HepG2 (cell line): ENCODE data around the gene SESN3. TPM values are rescaled to one million over a fixed set of nuclear protein-coding genes. Genes with fewer than 3 reads are reported as not detected.

Source experiments
- ATAC-seq: fragments of 200-7000 bp; cut with Tn5 transposase; 3 replicates; pipeline ENCODE4 v1.9.1; 2020; ENCODE audit warnings: mild to moderate bottlenecking, moderate library complexity
- BruUV-seq: library from RNA; stranded (reverse); fragments of 400-500 nt; replicated peaks from 2 replicates; lab custom pipeline; 2021; lab: Mats Ljungman, UMichigan
- CTCF ChIA-PET: fragments of 300-600 bp; formaldehyde crosslinking; extraction: SDS; loops from one replicate; lab custom pipeline; 2021; ENCODE audit warnings: low total read pairs, inconsistent platforms, low intra/inter-chr PET ratio; lab: Yijun Ruan, JAX
- POLR2A ChIA-PET: fragments of 350-600 bp; sonication (Branson Sonifier 250); formaldehyde crosslinking; loops from one replicate; lab custom pipeline; 2020; ENCODE audit warnings: antibody characterized with exemption, inconsistent platforms; lab: Yijun Ruan, JAX
- DNase-seq: peaks from one replicate; pipeline ENCODE4 v3.0.0-alpha.2; 2015; ENCODE audit warnings: low spot score
- FAIRE-seq: peaks from 3 replicates; lab custom pipeline; 2011; peaks lifted over from hg19 to GRCh38; lab: Jason Lieb, UNC
- H2AFZ ChIP-seq: one replicate; pipeline ENCODE4 v1.6.1; 2011; ENCODE audit warnings: low read length, inconsistent platforms
- H3K27ac ChIP-seq: fragments of 300-600 bp; 3 replicates; pipeline ENCODE4 v1.8.0; 2011; ENCODE audit warnings: mixed run types, mild to moderate bottlenecking, mixed read lengths, low read length, inconsistent platforms; ENCODE audit not compliant: insufficient read depth; ENCODE audit errors: extremely low read length
- H3K27me3 ChIP-seq, 2 experiments: fragments of 200-600 bp in 1 of 2; 2 replicates in 1 of 2; 3 replicates in 1 of 2; pipeline versions ENCODE4 v1.6.0 to v1.8.0; 2011; ENCODE audit warnings: low read length in 2 of 2, mild to moderate bottlenecking in 2 of 2, moderate library complexity in 2 of 2, inconsistent platforms in 1 of 2; ENCODE audit not compliant: insufficient read depth in 2 of 2, control insufficient read depth in 1 of 2
- H3K36me3 ChIP-seq, 2 experiments: fragments of 200-600 bp in 1 of 2; replicated peaks in 1 of 2; 2 replicates in 1 of 2; 3 replicates in 1 of 2; pipeline versions ENCODE4 v1.5.1 to v1.8.0; 2011; ENCODE audit warnings: low read length in 2 of 2, inconsistent platforms in 1 of 2; ENCODE audit not compliant: insufficient read depth in 2 of 2, control insufficient read depth in 1 of 2
- H3K4me1 ChIP-seq: 2 replicates; pipeline ENCODE4 v1.5.1; 2012; ENCODE audit warnings: low read length, inconsistent platforms; ENCODE audit not compliant: insufficient read depth
- H3K4me2 ChIP-seq: 2 replicates; pipeline ENCODE4 v1.6.0; 2011; ENCODE audit warnings: low read depth, low read length, inconsistent platforms
- H3K4me3 ChIP-seq, 3 experiments: fragments of 200-600 bp in 1 of 3; sonication (generic), shearing (Covaris generic) in 1 of 3; replicated peaks in 1 of 3; 2 replicates each; pipeline ENCODE4 v1.5.1; 2011 to 2016; ENCODE audit warnings: low read length in 3 of 3, inconsistent platforms in 2 of 3, low read depth in 2 of 3, mild to moderate bottlenecking in 2 of 3, control low read depth in 1 of 3, mixed read lengths in 1 of 3; ENCODE audit not compliant: insufficient read depth in 1 of 3
- H3K79me2 ChIP-seq: one replicate; pipeline ENCODE4 v1.6.1; 2011; ENCODE audit warnings: low read length, inconsistent platforms; ENCODE audit not compliant: insufficient read depth
- H3K9ac ChIP-seq: 2 replicates; pipeline ENCODE4 v1.6.0; 2011; ENCODE audit warnings: mild to moderate bottlenecking, low read depth, low read length, inconsistent platforms; ENCODE audit not compliant: insufficient read depth
- H3K9me3 ChIP-seq: 2 replicates; pipeline ENCODE4 v1.5.1; 2012; ENCODE audit warnings: mild to moderate bottlenecking, low read length
- H4K20me1 ChIP-seq: 2 replicates; pipeline ENCODE4 v1.6.0; 2011; ENCODE audit warnings: inconsistent platforms, mild to moderate bottlenecking, low read length, moderate library complexity; ENCODE audit not compliant: insufficient read depth
- CBX2 ChIP-seq, 2 experiments: fragments of 200-600 bp in 1 of 2; sonication (generic); formaldehyde crosslinking in 1 of 2; IDR thresholded peaks; 2 replicates each; pipeline versions ENCODE4 v1.7.0 to v1.8.1; 2018 to 2022; ENCODE audit warnings: low read depth in 2 of 2, low read length in 1 of 2, mild to moderate bottlenecking in 1 of 2, missing genetic modification reagents in 1 of 2
- EEA1 ChIP-seq: sonication (generic); formaldehyde crosslinking; IDR thresholded peaks from 2 replicates; pipeline ENCODE4 v1.5.1; 2020; ENCODE audit warnings: mild to moderate bottlenecking, missing genetic modification reagents, borderline replicate concordance
- EP300 ChIP-seq, 3 experiments: sonication (generic) in 1 of 3; formaldehyde crosslinking in 1 of 3; IDR thresholded peaks; 2 replicates each; pipeline versions ENCODE4 v1.5.1 to v1.6.1; 2011 to 2020; ENCODE audit warnings: low read depth in 2 of 3, low read length in 2 of 3, borderline replicate concordance in 1 of 3, improper control_type of control experiment in 1 of 3, mild to moderate bottlenecking in 1 of 3, missing genetic modification reagents in 1 of 3, moderate library complexity in 1 of 3
- IKZF5 ChIP-seq: IDR thresholded peaks from 2 replicates; pipeline ENCODE4 v1.6.1; 2018; ENCODE audit warnings: missing genetic modification reagents, mild to moderate bottlenecking, missing compliant biosample characterization
- PLSCR1 ChIP-seq: sonication (generic); formaldehyde crosslinking; IDR thresholded peaks from 2 replicates; pipeline ENCODE4 v1.5.0; 2020; ENCODE audit warnings: missing genetic modification reagents, mild to moderate bottlenecking, borderline replicate concordance
- RORA ChIP-seq: sonication (generic); formaldehyde crosslinking; IDR thresholded peaks from 2 replicates; pipeline ENCODE4 v1.5.0; 2020; ENCODE audit warnings: mild to moderate bottlenecking, missing genetic modification reagents, moderate library complexity
- ZBTB21 ChIP-seq: sonication (generic); formaldehyde crosslinking; IDR thresholded peaks from 2 replicates; pipeline ENCODE4 v1.4.0; 2020; ENCODE audit warnings: missing genetic modification reagents
- ZBTB4 ChIP-seq: sonication (generic); formaldehyde crosslinking; IDR thresholded peaks from 2 replicates; pipeline ENCODE4 v1.4.0; 2020; ENCODE audit warnings: missing genetic modification reagents, mild to moderate bottlenecking, borderline replicate concordance
- ZMYM4 ChIP-seq: sonication (generic); formaldehyde crosslinking; IDR thresholded peaks from 2 replicates; pipeline ENCODE4 v1.8.1; 2023; ENCODE audit warnings: mild to moderate bottlenecking, missing genetic modification reagents
- ZNF547 ChIP-seq: sonication (generic); formaldehyde crosslinking; IDR thresholded peaks from 2 replicates; pipeline ENCODE4 v1.5.1; 2020; ENCODE audit warnings: mild to moderate bottlenecking, missing genetic modification reagents
- ZNF7 ChIP-seq: IDR thresholded peaks from 2 replicates; pipeline ENCODE4 v1.6.1; 2016; ENCODE audit warnings: missing biosample characterization, missing genetic modification reagents
- ZNF724P ChIP-seq: sonication (generic); formaldehyde crosslinking; IDR thresholded peaks from 2 replicates; pipeline ENCODE4 v1.8.0; 2022; ENCODE audit warnings: missing genetic modification reagents, borderline replicate concordance
- ZNF766 ChIP-seq: sonication (generic); formaldehyde crosslinking; IDR thresholded peaks from 2 replicates; pipeline ENCODE4 v1.5.0; 2020; ENCODE audit warnings: missing genetic modification reagents, borderline replicate concordance
- ZNF768 ChIP-seq: sonication (generic); formaldehyde crosslinking; IDR thresholded peaks from 2 replicates; pipeline ENCODE4 v1.4.0; 2020; ENCODE audit warnings: missing genetic modification reagents
- ZNF770 ChIP-seq: sonication (generic); formaldehyde crosslinking; IDR thresholded peaks from 2 replicates; pipeline ENCODE4 v1.5.0; 2020; ENCODE audit warnings: mild to moderate bottlenecking, missing genetic modification reagents
- ZNF878 ChIP-seq: sonication (generic); formaldehyde crosslinking; IDR thresholded peaks from 2 replicates; pipeline ENCODE4 v1.8.1; 2023; ENCODE audit warnings: mild to moderate bottlenecking, missing genetic modification reagents, moderate library complexity
- in situ Hi-C: cut with HindIII; loops from 2 replicates; pipeline ENCODE4 v1.10.0; 2017; ENCODE audit warnings: low pct_unique_long_range_greater_than_20kb; ENCODE audit not compliant: extremely low pct_ligation_motif_present
- intact Hi-C: fragments of 100-400 bp; cut with micrococcal nuclease; formaldehyde crosslinking; loops from one replicate; pipeline ENCODE4 v1.10.0; 2022; ENCODE audit not compliant: unreplicated experiment
- polyA plus RNA-seq, 8 experiments: library from polyadenylated mRNA; depleted of rRNA in 3 of 8; stranded (reverse) in 7 of 8; unstranded in 1 of 8; fragments of >200 nt; fragmentation: Illumina TruSeq in 4 of 8; extraction: Trizol in 4 of 8; gene quantifications; 2 replicates each; pipeline versions ENCODE4 v1.2.1 to v1.2.3, GENCODE V29; 2011 to 2016; ENCODE audit warnings: low read depth in 4 of 8, missing spikeins in 1 of 8, mixed read lengths in 1 of 8; ENCODE audit not compliant: insufficient read depth in 1 of 8
- total RNA-seq, 5 experiments: library from RNA; depleted of rRNA; stranded (reverse); fragments of >200 nt; fragmentation: Illumina TruSeq; extraction: Trizol; gene quantifications; 2 replicates each; pipeline ENCODE4 v1.2.3, GENCODE V29; 2016; ENCODE audit warnings: low read depth in 1 of 5

SESN3 gene
- total and polyA plus RNA-seq, 2 of the 13 experiments (the other 11 are each of a cell fraction or from before 2014, with no cell fraction given), result 0.53 to 0.86 TPM

GRCh38 chr11:95155385-95155784 lies 75.6 kb downstream of the SESN3 start (continued):
- TF ChIP-seq ZNF770 (CRISPR knock-in tag) (no peak), ZNF724P (no peak), ZNF547 (no peak), ZNF7 (CRISPR knock-in tag) (no peak), ZNF768 (no peak), ZBTB4 (CRISPR knock-in tag) (no peak), CBX2 (IDR thresholded peaks at IDR 0.05; ENCODE audit: low read depth, low read length) (no peak), CBX2 (CRISPR knock-in tag; IDR thresholded peaks at IDR 0.05; ENCODE audit: low read depth) (no peak)

GRCh38 chr11:95154514-95154913 lies 76.5 kb downstream of the SESN3 start:
- BruUV-seq, result no TSS peak
- FAIRE-seq, result no peak
- no peaks in the 10 kb centered on the region for H3K9me3 ChIP-seq
- ChIA-PET CTCF (interaction anchor here (1.3 to 2.7 kb wide), 2 partner anchors 551 to 609 kb away, joined by 8 to 17 read pairs; no protein-coding TSS in a partner anchor), POLR2A (no interaction called here)
- H3K4me2 ChIP-seq, result no peak overlapping the region
- H3K27me3 ChIP-seq, result no peaks in the 10 kb centered on the region
- no peak overlapping the region for H3K4me3 ChIP-seq
- H3K4me1 ChIP-seq, result peaks cover 22% of the 10 kb centered on the region
- no peaks in the 10 kb centered on the region for H3K79me2 ChIP-seq
- no peak overlapping the region for H3K9ac ChIP-seq
- in situ Hi-C loops (loop anchor here (5.0 to 10.0 kb wide), 3 partner anchors 210 to 613 kb away; no protein-coding TSS in a partner anchor), intact Hi-C loops (loop anchor here (5.0 kb wide), 1 partner anchor 208 kb away; no protein-coding TSS in a partner anchor)
- no peak overlapping the region for H2AFZ ChIP-seq
- H3K36me3 ChIP-seq, result no peaks in the 10 kb centered on the region
- H4K20me1 ChIP-seq, result no peaks in the 10 kb centered on the region
- H3K27ac ChIP-seq, result no peak overlapping the region
- ATAC-seq, result no peak
- DNase-seq, result peak; percentile 39
- no peak for TF ChIP-seq EP300 (IDR thresholded peaks at IDR 0.05; ENCODE audit: low read depth in 2 of 2, low read length in 2 of 2)
- TF ChIP-seq EP300 (CRISPR knock-in tag; IDR thresholded peaks at IDR 0.05; ENCODE audit: borderline replicate concordance), result no peak
- no peak for TF ChIP-seq ZBTB21
- no peak for TF ChIP-seq IKZF5 (CRISPR knock-in tag)
- no peak for TF ChIP-seq ZNF878
- no peak for TF ChIP-seq EEA1 (CRISPR knock-in tag)
- no peak for TF ChIP-seq RORA (CRISPR knock-in tag)
- TF ChIP-seq PLSCR1 (CRISPR knock-in tag), result no peak
- TF ChIP-seq ZMYM4 (CRISPR knock-in tag), result no peak
- TF ChIP-seq ZNF766 (CRISPR knock-in tag), result no peak
